Breast epithelium (tissue), 3 donors: Measurements from ENCODE around the gene ZFR2.

Source experiments
- CTCF ChIP-seq, 3 donors: fragments of 450-650 bp; IDR thresholded peaks; one replicate each; pipeline ENCODE4 v1.5.1; 2016 to 2017; ENCODE audit warnings: antibody characterized with exemption in 3 of 3, mild to moderate bottlenecking in 3 of 3, moderate library complexity in 3 of 3
- POLR2A ChIP-seq: fragments of 450-650 bp; IDR thresholded peaks from one replicate; pipeline ENCODE4 v1.6.1; 2016; ENCODE audit warnings: antibody characterized with exemption, mild to moderate bottlenecking, moderate library complexity
- POLR2AphosphoS5 ChIP-seq, 3 donors: sonication (generic); formaldehyde crosslinking; IDR thresholded peaks; one replicate each; pipeline ENCODE4 v1.6.1; 2017; ENCODE audit warnings: antibody characterized with exemption in 3 of 3

DNA sequence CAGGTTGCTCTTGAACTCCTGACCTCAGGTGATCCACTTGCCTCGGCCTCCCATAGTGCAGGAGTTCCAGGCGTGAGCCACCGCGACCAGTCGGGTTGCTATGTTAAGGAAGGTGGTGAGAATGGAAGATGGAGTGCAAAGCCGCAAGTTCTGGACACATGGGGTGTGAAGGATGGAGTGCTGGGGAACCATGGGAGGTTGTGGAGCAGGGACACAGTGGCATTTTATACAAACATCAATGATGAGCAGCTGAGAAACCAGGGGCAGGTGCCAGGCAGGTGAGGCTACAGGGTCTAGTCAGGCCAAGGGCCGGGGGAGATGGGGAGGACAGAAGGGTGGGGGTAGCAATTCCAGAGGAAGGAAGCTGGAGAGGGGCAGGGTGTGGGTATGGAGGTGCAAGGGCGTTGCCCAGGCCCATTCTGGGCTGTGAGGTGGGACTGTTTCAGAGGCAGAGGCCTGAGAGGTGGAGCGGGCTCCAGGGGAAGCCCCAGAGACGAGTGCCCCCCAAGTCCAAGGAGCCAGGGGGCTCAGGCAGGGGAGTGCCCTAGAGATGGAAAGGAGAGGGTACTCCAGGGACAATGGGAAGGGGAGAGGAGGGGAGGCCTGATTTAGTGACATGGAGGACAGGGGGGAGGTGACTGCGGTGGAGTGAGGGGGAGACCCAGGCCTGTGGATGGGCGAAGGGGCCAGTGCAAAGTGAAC is 94.9 kb downstream of the ZFR2 start:
- TF ChIP-seq POLR2AphosphoS5 (IDR thresholded peaks at IDR 0.05) (no peak), POLR2A (no peak), CTCF (IDR thresholded peaks at IDR 0.05) (no peak)
